ENCODE measurements around the gene ABCF2. TPM values are rescaled to one million over a fixed set of nuclear protein-coding genes. Genes with fewer than 3 reads are reported as not detected.

Gene ABCF2
- total and polyA plus RNA-seq, 2 of the 13 experiments (the other 11 are each of a cell fraction or from before 2014, with no cell fraction given): 16.3 to 42.5 TPM

GRCh38 chr7:151271699-151272355 lies 44.8 kb upstream of the ABCF2 start (continued):
- TF ChIP-seq BCL3 (CRISPR knock-in tag; IDR thresholded peaks at IDR 0.05): no peak

GRCh38 chr7:151269511-151269910 lies 42.5 kb upstream of the ABCF2 start:
- no TSS peak for BruUV-seq (replicated peaks)
- peaks cover 2 to 49% of the 10 kb centered on the region in 2 experiments; a peak in 3 of 5 replicates for H3K27me3 ChIP-seq (ENCODE audit: control insufficient read depth in 1 of 2, insufficient read depth in 2 of 2, low read length in 2 of 2)
- H3K4me2 ChIP-seq (ENCODE audit: low read depth, low read length): no peak overlapping the region
- H3K36me3 ChIP-seq (replicated peaks in 1 of 2; ENCODE audit: control insufficient read depth in 1 of 2, insufficient read depth in 2 of 2, low read length in 2 of 2): no peaks in the 10 kb centered on the region
- no peak overlapping the region for H3K9ac ChIP-seq (ENCODE audit: insufficient read depth, low read depth, low read length)
- FAIRE-seq (no peak), ATAC-seq (no peak), DNase-seq (ENCODE audit: low spot score) (no peak)
- ChIA-PET CTCF (ENCODE audit: low intra/inter-chr PET ratio, low total read pairs) (no interaction called here), POLR2A (no interaction called here)
- H3K4me1 ChIP-seq (ENCODE audit: insufficient read depth, low read length): peaks cover 9% of the 10 kb centered on the region; the same call in 1 of the 2 replicates
- WGBS (ENCODE audit: low lambda C conversion rate): 37% methylated on average over 5 of the region's 10 CpGs
- H4K20me1 ChIP-seq (ENCODE audit: insufficient read depth, low read length): no peaks in the 10 kb centered on the region
- intact Hi-C loops (cut with micrococcal nuclease; ENCODE audit: unreplicated experiment): no loop called here
- in situ Hi-C loops (cut with HindIII; ENCODE audit: extremely low pct_ligation_motif_present, low pct_unique_long_range_greater_than_20kb): no loop called here
- TF ChIP-seq U2AF2 (IDR thresholded peaks at IDR 0.05; ENCODE audit: low read depth, low read length): no peak
- TF ChIP-seq GTF2F1 (IDR thresholded peaks at IDR 0.05; ENCODE audit: low read length): no peak
- TF ChIP-seq ZSCAN9 (CRISPR knock-in tag; IDR thresholded peaks at IDR 0.05; ENCODE audit: borderline replicate concordance): no peak
- TF ChIP-seq PRDM15 (CRISPR knock-in tag; IDR thresholded peaks at IDR 0.05): no peak
- no peak for TF ChIP-seq ZNF570 (CRISPR knock-in tag; IDR thresholded peaks at IDR 0.05; ENCODE audit: borderline replicate concordance)
- no peak for TF ChIP-seq ZNF589 (CRISPR knock-in tag; conservative IDR thresholded peaks at IDR 0.05)
- no peak for TF ChIP-seq ZNF17 (CRISPR knock-in tag; IDR thresholded peaks at IDR 0.05)
- no peak for TF ChIP-seq NCOA1 (CRISPR knock-in tag; IDR thresholded peaks at IDR 0.05)
- no peak for TF ChIP-seq SALL2 (CRISPR knock-in tag; IDR thresholded peaks at IDR 0.05)
- TF ChIP-seq ZFP36L2 (CRISPR knock-in tag; IDR thresholded peaks at IDR 0.05): no peak
- TF ChIP-seq ZNF484 (CRISPR knock-in tag; IDR thresholded peaks at IDR 0.05; ENCODE audit: borderline replicate concordance, low read depth): no peak
- TF ChIP-seq ZFP82 (CRISPR knock-in tag; IDR thresholded peaks at IDR 0.05; ENCODE audit: borderline replicate concordance): no peak
- TF ChIP-seq MYPOP (CRISPR knock-in tag; IDR thresholded peaks at IDR 0.05): no peak
- no peak for TF ChIP-seq HNRNPH1 (optimal IDR thresholded peaks at IDR 0.05; ENCODE audit: low read depth, low read length)
- no peak for TF ChIP-seq ZNF788 (CRISPR knock-in tag; IDR thresholded peaks at IDR 0.05; ENCODE audit: borderline replicate concordance)
- no peak for TF ChIP-seq ZBTB25 (CRISPR knock-in tag; IDR thresholded peaks at IDR 0.05)
- no peak overlapping the region for H2AFZ ChIP-seq (ENCODE audit: low read length)
- H3K27ac ChIP-seq (ENCODE audit: extremely low read length, insufficient read depth, low read length): no peak overlapping the region
- H3K4me3 ChIP-seq (replicated peaks in 1 of 3; ENCODE audit: insufficient read depth in 1 of 3, low read depth in 2 of 3, low read length in 3 of 3): no peak overlapping the region
- no peaks in the 10 kb centered on the region for H3K9me3 ChIP-seq (ENCODE audit: low read length)
- no peaks in the 10 kb centered on the region for H3K79me2 ChIP-seq (ENCODE audit: insufficient read depth, low read length)
